Measurements from ENCODE around the gene STX19. TPM values are rescaled to one million over a fixed set of nuclear protein-coding genes. Genes with fewer than 3 reads are reported as not detected.

STX19 gene
- polyA plus RNA-seq, 1 experiment: not detected

- Histone ChIP-seq H3K27ac (ENCODE audit: low read depth, low read length) (no peak overlapping the region), H3K4me3 (ENCODE audit: low read depth, low read length) (no peak overlapping the region), H3K27me3 (ENCODE audit: control insufficient read depth, insufficient read depth, low read length) (no peaks in the 10 kb centered on the region), H3K9me3 (ENCODE audit: control insufficient read depth, insufficient read depth, low read length) (no peaks in the 10 kb centered on the region; the same call in 1 of the 2 replicates)
- CTCF ChIA-PET: interaction anchor here (0.7 kb wide), 1 partner anchor 19 kb away, joined by 3 read pairs; no protein-coding TSS in a partner anchor
- no peak for TF ChIP-seq CTCF (IDR thresholded peaks at IDR 0.05; ENCODE audit: low read depth, low read length)
- DNase-seq (ENCODE audit: low read depth, low spot score): no peak
- POLR2A ChIA-PET: no interaction called here
Measured at GRCh38 chr3:93983408-93983807, 45.0 kb downstream of the STX19 start.

GRCh38 chr3:93981649-93982048, 46.7 kb downstream of the STX19 start:
- Histone ChIP-seq H3K27ac (ENCODE audit: low read depth, low read length) (no peak overlapping the region), H3K27me3 (ENCODE audit: control insufficient read depth, insufficient read depth, low read length) (no peaks in the 10 kb centered on the region), H3K4me3 (ENCODE audit: low read depth, low read length) (no peak overlapping the region), H3K9me3 (ENCODE audit: control insufficient read depth, insufficient read depth, low read length) (no peaks in the 10 kb centered on the region; the same call in 1 of the 2 replicates)
- ChIA-PET CTCF (interaction anchor here (0.9 to 1.5 kb wide), 2 partner anchors 23 to 88 kb away, joined by 5 read pairs; no protein-coding TSS in a partner anchor), POLR2A (no interaction called here)
- TF ChIP-seq CTCF (IDR thresholded peaks at IDR 0.05; ENCODE audit: low read depth, low read length): no peak
- DNase-seq (ENCODE audit: low read depth, low spot score): no peak

GRCh38 chr3:93979850-93980676, 48.3 kb downstream of the STX19 start, which contains the start of gene ARL13B:
ARL13B (plus strand) TSS chr3:93980155; CDS start chr3:93980424, 269 bp downstream.
- H3K27ac ChIP-seq (ENCODE audit: low read depth, low read length): peak within 1 kb of the TSS; percentile 97
- CTCF ChIA-PET: interaction anchor here (1.0 to 1.5 kb wide), 2 partner anchors 25 to 90 kb away, joined by 5 to 6 read pairs; no protein-coding TSS in a partner anchor
- POLR2A ChIA-PET: interaction anchor here (0.8 to 1.0 kb wide), 2 partner anchors 8 to 83 kb away, joined by 7 to 12 read pairs; partner anchors contain the start of genes DHFR2 and NSUN3
- no peaks in the 10 kb centered on the region for H3K27me3 ChIP-seq (ENCODE audit: control insufficient read depth, insufficient read depth, low read length)
- DNase-seq (ENCODE audit: low read depth, low spot score): peak; percentile 93
- H3K4me3 ChIP-seq (ENCODE audit: low read depth, low read length): peak within 1 kb of the TSS; percentile 86
- no peak for TF ChIP-seq CTCF (IDR thresholded peaks at IDR 0.05; ENCODE audit: low read depth, low read length)
- H3K9me3 ChIP-seq (ENCODE audit: control insufficient read depth, insufficient read depth, low read length): no peaks in the 10 kb centered on the region; the same call in 1 of the 2 replicates

GRCh38 chr3:93973131-93974126, 55.0 kb downstream of the STX19 start, which contains the start of gene PROS1:
PROS1 (minus strand) TSS chr3:93973896; CDS start chr3:93973749, 147 bp downstream.
- DNase-seq (ENCODE audit: low read depth, low spot score): no peak
- ChIA-PET CTCF (interaction anchor here (0.7 to 1.9 kb wide), 2 partner anchors 31 to 96 kb away, joined by 3 to 8 read pairs; no protein-coding TSS in a partner anchor), POLR2A (interaction anchor here (1.6 kb wide), 1 partner anchor 89 kb away, joined by 10 read pairs; the partner anchor contains the start of genes DHFR2 and NSUN3)
- Histone ChIP-seq H3K4me3 (ENCODE audit: low read depth, low read length) (peak within 1 kb of the TSS; percentile 71), H3K27ac (ENCODE audit: low read depth, low read length) (peak within 1 kb of the TSS; percentile 72), H3K27me3 (ENCODE audit: control insufficient read depth, insufficient read depth, low read length) (no peaks in the 10 kb centered on the region), H3K9me3 (ENCODE audit: control insufficient read depth, insufficient read depth, low read length) (no peaks in the 10 kb centered on the region)
- no peak for TF ChIP-seq CTCF (IDR thresholded peaks at IDR 0.05; ENCODE audit: low read depth, low read length)

Measured in AG04450 (cell line).